Naive B cell (primary cell): ENCODE data around the gene NFAM1. TPM values are rescaled to one million over a fixed set of nuclear protein-coding genes. Genes with fewer than 3 reads are reported as not detected.

ENCODE experiments used
- ATAC-seq, 2 donors: fragments of 150-1000 bp; cut with Tn5 transposase; 2 replicates each; pipeline ENCODE4 v1.10.0; 2021; ENCODE audit warnings: low read depth in 2 of 2, mild to moderate bottlenecking in 2 of 2, moderate library complexity in 2 of 2
- DNase-seq: peaks from one replicate; pipeline ENCODE4 v3.0.0; 2022
- H3K27ac Mint-ChIP-seq, 6 donors: one replicate each; pipeline ENCODE4 v1.8.0; 2020 to 2022; ENCODE audit warnings: mild to moderate bottlenecking in 6 of 6, mixed read lengths in 6 of 6, moderate library complexity in 5 of 6, inconsistent platforms in 2 of 6
- H3K27me3 Mint-ChIP-seq, 3 donors: one replicate each; pipeline ENCODE4 v1.8.0; 2021 to 2022; ENCODE audit warnings: mixed read lengths in 3 of 3, mild to moderate bottlenecking in 1 of 3
- H3K36me3 Mint-ChIP-seq, 2 donors: one replicate each; pipeline ENCODE4 v1.8.0; 2020 to 2022; ENCODE audit warnings: mixed read lengths in 2 of 2, inconsistent platforms in 1 of 2, mild to moderate bottlenecking in 1 of 2
- H3K4me1 Mint-ChIP-seq, 3 donors: one replicate each; pipeline ENCODE4 v1.8.0; 2020 to 2022; ENCODE audit warnings: mixed read lengths in 3 of 3, inconsistent platforms in 1 of 3, mild to moderate bottlenecking in 1 of 3, moderate library complexity in 1 of 3
- H3K4me3 Mint-ChIP-seq, 8 donors: one replicate each; pipeline ENCODE4 v1.8.0; 2020 to 2022; ENCODE audit warnings: mild to moderate bottlenecking in 8 of 8, mixed read lengths in 8 of 8, moderate library complexity in 8 of 8, inconsistent platforms in 2 of 8
- H3K9me3 Mint-ChIP-seq, 7 donors: one replicate each; pipeline ENCODE4 v1.8.0; 2020 to 2022; ENCODE audit warnings: mixed read lengths in 7 of 7, mild to moderate bottlenecking in 5 of 7, inconsistent platforms in 2 of 7, moderate library complexity in 1 of 7
- polyA plus RNA-seq, 6 donors: library from polyadenylated mRNA; unstranded; fragments of 300-500 nt; fragmentation: Illumina TruSeq; gene quantifications; one replicate each; pipeline ENCODE4 v1.2.3, GENCODE V29; 2021; ENCODE audit warnings: low read depth in 6 of 6

The NFAM1 gene
- polyA plus RNA-seq, 6 donors from 2014 or later, result 0.47 to 0.93 (median 0.62) TPM; not detected in 2

GRCh38 chr22:42400811-42401534 is 31.2 kb downstream of the NFAM1 start:
- ATAC-seq, result no peak
- peak overlapping the region in 5 of 6 donors; percentile 15 to 97 (median 57) for H3K27ac Mint-ChIP-seq
- H3K4me3 Mint-ChIP-seq, result peak overlapping the region in 1 of 8 donors; percentile 41
- peaks cover 44 to 75% (median 58%) of the 10 kb centered on the region in 3 donors for H3K4me1 Mint-ChIP-seq
- DNase-seq, result no peak
- no peaks in the 10 kb centered on the region for H3K9me3 Mint-ChIP-seq
- no peaks in the 10 kb centered on the region for H3K27me3 Mint-ChIP-seq
- peaks cover 0 to 14% of the 10 kb centered on the region in 2 donors for H3K36me3 Mint-ChIP-seq

GRCh38 chr22:42399315-42400271 is 32.6 kb downstream of the NFAM1 start:
- Mint-ChIP-seq H3K36me3 (peaks cover 0 to 11% of the 10 kb centered on the region in 2 donors), H3K27me3 (no peaks in the 10 kb centered on the region), H3K27ac (peak overlapping the region; percentile 61 to 97 (median 74)), H3K4me1 (peaks cover 42 to 64% (median 60%) of the 10 kb centered on the region in 3 donors), H3K4me3 (peak overlapping the region; percentile 47 to 84 (median 80)), H3K9me3 (no peaks in the 10 kb centered on the region)
- DNase-seq (peak; percentile 19), ATAC-seq (no peak)

- H3K4me1 Mint-ChIP-seq, result peaks cover 35 to 61% (median 60%) of the 10 kb centered on the region in 3 donors
- peak overlapping the region; percentile 97 to 99 (median 98) for H3K27ac Mint-ChIP-seq
- H3K27me3 Mint-ChIP-seq, result no peaks in the 10 kb centered on the region
- peak; percentile 82 to 85 for ATAC-seq
- peak; percentile 88 for DNase-seq
- no peaks in the 10 kb centered on the region for H3K36me3 Mint-ChIP-seq
- H3K9me3 Mint-ChIP-seq, result no peaks in the 10 kb centered on the region
- peak overlapping the region; percentile 81 to 94 (median 91) for H3K4me3 Mint-ChIP-seq
Observed at GRCh38 chr22:42397332-42398249, 34.6 kb downstream of the NFAM1 start.

- peaks cover 36 to 66% (median 60%) of the 10 kb centered on the region in 3 donors for H3K4me1 Mint-ChIP-seq
- H3K4me3 Mint-ChIP-seq, result peak overlapping the region; percentile 81 to 94 (median 91)
- H3K36me3 Mint-ChIP-seq, result no peaks in the 10 kb centered on the region
- peak overlapping the region; percentile 97 to 99 (median 98) for H3K27ac Mint-ChIP-seq
- peaks cover 0 to 7% (median 3%) of the 10 kb centered on the region in 3 donors for H3K27me3 Mint-ChIP-seq
- peak; percentile 78 for DNase-seq
- ATAC-seq, result peak; percentile 54 to 60
- no peaks in the 10 kb centered on the region for H3K9me3 Mint-ChIP-seq
Observed at GRCh38 chr22:42396621-42397331, 35.4 kb downstream of the NFAM1 start.

GRCh38 chr22:42389143-42389542 is 43.1 kb downstream of the NFAM1 start:
- Mint-ChIP-seq H3K9me3 (no peaks in the 10 kb centered on the region), H3K4me1 (peaks cover 8 to 13% (median 11%) of the 10 kb centered on the region in 3 donors), H3K4me3 (no peak overlapping the region), H3K27ac (no peak overlapping the region), H3K27me3 (peaks cover 22 to 50% (median 43%) of the 10 kb centered on the region in 3 donors), H3K36me3 (no peaks in the 10 kb centered on the region)
- DNase-seq (no peak), ATAC-seq (no peak)

GRCh38 chr22:42388130-42388797 is 43.9 kb downstream of the NFAM1 start:
- no peaks in the 10 kb centered on the region for H3K9me3 Mint-ChIP-seq
- peaks cover 22 to 58% (median 49%) of the 10 kb centered on the region in 3 donors for H3K27me3 Mint-ChIP-seq
- H3K4me3 Mint-ChIP-seq, result no peak overlapping the region
- DNase-seq (no peak), ATAC-seq (no peak)
- H3K36me3 Mint-ChIP-seq, result no peaks in the 10 kb centered on the region
- peaks cover 8 to 13% (median 11%) of the 10 kb centered on the region in 3 donors for H3K4me1 Mint-ChIP-seq
- no peak overlapping the region for H3K27ac Mint-ChIP-seq

- H3K9me3 Mint-ChIP-seq, result no peaks in the 10 kb centered on the region
- H3K27me3 Mint-ChIP-seq, result peaks cover 24 to 62% (median 54%) of the 10 kb centered on the region in 3 donors
- H3K4me1 Mint-ChIP-seq, result peaks cover 8 to 13% (median 11%) of the 10 kb centered on the region in 3 donors
Observed at GRCh38 chr22:42387631-42388030, 44.6 kb downstream of the NFAM1 start.

GRCh38 chr22:42385696-42386095 is 46.5 kb downstream of the NFAM1 start:
- no peaks in the 10 kb centered on the region for H3K36me3 Mint-ChIP-seq
- DNase-seq (no peak), ATAC-seq (no peak)
- no peak overlapping the region for H3K4me3 Mint-ChIP-seq
- peaks cover 20 to 73% (median 56%) of the 10 kb centered on the region in 3 donors for H3K27me3 Mint-ChIP-seq
- H3K4me1 Mint-ChIP-seq, result peaks cover 2 to 5% (median 3%) of the 10 kb centered on the region in 3 donors
- H3K9me3 Mint-ChIP-seq, result no peaks in the 10 kb centered on the region
- H3K27ac Mint-ChIP-seq, result peak overlapping the region in 1 of 6 donors; percentile 44

More at GRCh38 chr22:42387631-42388030, 44.6 kb downstream of the NFAM1 start:
- Mint-ChIP-seq H3K36me3 (no peaks in the 10 kb centered on the region), H3K27ac (no peak overlapping the region), H3K4me3 (no peak overlapping the region)
- no peak for ATAC-seq
- DNase-seq, result no peak

GRCh38 chr22:42384506-42384905 is 47.7 kb downstream of the NFAM1 start:
- DNase-seq, result no peak
- Mint-ChIP-seq H3K27ac (peak overlapping the region in 1 of 6 donors; percentile 90), H3K4me3 (no peak overlapping the region), H3K9me3 (no peaks in the 10 kb centered on the region), H3K4me1 (peaks cover 0 to 5% (median 0%) of the 10 kb centered on the region in 3 donors), H3K27me3 (peaks cover 24 to 70% (median 45%) of the 10 kb centered on the region in 3 donors), H3K36me3 (no peaks in the 10 kb centered on the region)
- ATAC-seq, result no peak

GRCh38 chr22:42383851-42384417 is 48.3 kb downstream of the NFAM1 start:
- DNase-seq (no peak), ATAC-seq (no peak)
- H3K36me3 Mint-ChIP-seq, result no peaks in the 10 kb centered on the region
- peak overlapping the region in 1 of 8 donors; percentile 47 for H3K4me3 Mint-ChIP-seq
- peaks cover 24 to 76% (median 47%) of the 10 kb centered on the region in 3 donors for H3K27me3 Mint-ChIP-seq
- no peak overlapping the region for H3K27ac Mint-ChIP-seq
- peaks cover 0 to 5% (median 0%) of the 10 kb centered on the region in 3 donors for H3K4me1 Mint-ChIP-seq
- H3K9me3 Mint-ChIP-seq, result no peaks in the 10 kb centered on the region

GRCh38 chr22:42383287-42383686 is 48.9 kb downstream of the NFAM1 start:
- peaks cover 0 to 5% (median 0%) of the 10 kb centered on the region in 3 donors for H3K4me1 Mint-ChIP-seq
- ATAC-seq (no peak), DNase-seq (no peak)
- no peaks in the 10 kb centered on the region for H3K9me3 Mint-ChIP-seq
- no peaks in the 10 kb centered on the region for H3K36me3 Mint-ChIP-seq
- H3K4me3 Mint-ChIP-seq, result no peak overlapping the region
- peaks cover 24 to 81% (median 53%) of the 10 kb centered on the region in 3 donors for H3K27me3 Mint-ChIP-seq
- no peak overlapping the region for H3K27ac Mint-ChIP-seq
